Thoracic aorta (tissue), 2 donors: ENCODE results near the gene NDFIP2. TPM values are rescaled to one million over a fixed set of nuclear protein-coding genes. Genes with fewer than 3 reads are reported as not detected.

Experiments used
- ATAC-seq: fragments of 150-250 bp; one replicate; pipeline ENCODE4 v1.8.0; 2017; ENCODE audit warnings: low read depth; ENCODE audit not compliant: insufficient number of reproducible peaks, low FRiP score
- DNase-seq: peaks from one replicate; pipeline ENCODE4 v3.0.0-alpha.2; 2020; ENCODE audit warnings: low spot score
- H3K27ac ChIP-seq, 2 donors: fragments of 200-600 bp; sonication (generic); 1 replicate in 1 of 2; 2 replicates in 1 of 2; pipeline ENCODE4 v1.5.1; 2016; ENCODE audit warnings: mild to moderate bottlenecking in 2 of 2, moderate library complexity in 2 of 2
- H3K27me3 ChIP-seq: fragments of 200-600 bp; sonication (generic); replicated peaks from 2 replicates; pipeline ENCODE4 v1.6.0; 2016; ENCODE audit warnings: mild to moderate bottlenecking; ENCODE audit not compliant: insufficient read depth
- H3K36me3 ChIP-seq: fragments of 200-600 bp; sonication (generic); one replicate; pipeline ENCODE4 v1.5.1; 2016
- H3K4me1 ChIP-seq, 2 donors: fragments of 200-600 bp; sonication (generic); 1 replicate in 1 of 2; 2 replicates in 1 of 2; pipeline versions ENCODE4 v1.5.1 to v1.6.0; 2016; ENCODE audit warnings: low read depth in 2 of 2, mild to moderate bottlenecking in 1 of 2; ENCODE audit not compliant: control insufficient read depth in 1 of 2
- H3K4me3 ChIP-seq: fragments of 200-600 bp; sonication (generic); 2 replicates; pipeline ENCODE4 v1.5.1; 2016; ENCODE audit warnings: mild to moderate bottlenecking
- H3K9me3 ChIP-seq: fragments of 200-600 bp; sonication (generic); 2 replicates; pipeline ENCODE4 v1.5.1; 2016
- total RNA-seq, 2 donors: library from RNA; depleted of rRNA; stranded (reverse); fragments of >200 nt; gene quantifications; one replicate each; pipeline versions ENCODE4 v1.1.0 to v1.2.3, GENCODE V29; 2016
- TF ChIP-seq, protein P1 (sequence below): fragments of 200-600 bp; sonication (generic); IDR thresholded peaks from one replicate; pipeline ENCODE4 v1.5.1; 2019; ENCODE audit warnings: antibody characterized with exemption

Gene NDFIP2
- total RNA-seq, 2 donors from 2014 or later = 9.7 to 12.0 TPM

DNA sequence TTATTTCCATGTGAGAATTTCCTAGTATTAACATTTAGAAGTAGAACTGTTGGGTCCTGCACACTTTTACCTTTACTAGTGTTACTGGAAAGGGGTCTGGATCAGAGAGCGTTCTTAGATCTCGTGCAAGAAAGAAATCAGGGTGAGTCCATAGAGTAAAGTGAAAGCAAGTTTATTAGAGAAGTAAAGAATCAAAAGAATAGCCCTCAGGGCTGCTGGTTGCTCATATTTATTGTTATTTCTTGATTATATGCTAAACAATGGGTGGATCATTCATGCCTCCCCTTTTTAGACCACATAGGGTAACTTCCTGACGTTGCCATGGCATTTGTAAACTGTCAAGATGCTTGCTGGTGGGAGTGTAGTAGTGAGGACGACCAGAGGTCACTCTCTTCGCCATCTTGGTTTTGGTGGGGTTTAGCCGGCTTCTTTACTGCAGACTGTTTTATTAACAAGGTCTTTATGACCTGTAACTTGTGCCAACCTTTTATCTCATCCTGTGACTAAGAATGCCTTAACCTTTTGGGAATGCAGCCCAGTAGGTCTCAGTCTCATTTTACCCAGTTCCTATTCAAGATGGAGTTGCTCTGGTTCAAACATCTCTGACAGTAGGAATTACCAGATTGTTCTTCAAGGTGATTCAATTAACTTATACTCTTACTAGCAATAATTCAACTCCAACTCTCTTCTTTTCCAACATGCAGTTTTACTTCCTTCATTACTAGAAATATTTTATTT, 27.4 kb downstream of the NDFIP2 start:
- ATAC-seq = no peak
- H3K4me1 ChIP-seq = no peaks in the 10 kb centered on the region
- no peak overlapping the region for H3K27ac ChIP-seq
- no peaks in the 10 kb centered on the region for H3K9me3 ChIP-seq
- TF ChIP-seq, protein P1, sequence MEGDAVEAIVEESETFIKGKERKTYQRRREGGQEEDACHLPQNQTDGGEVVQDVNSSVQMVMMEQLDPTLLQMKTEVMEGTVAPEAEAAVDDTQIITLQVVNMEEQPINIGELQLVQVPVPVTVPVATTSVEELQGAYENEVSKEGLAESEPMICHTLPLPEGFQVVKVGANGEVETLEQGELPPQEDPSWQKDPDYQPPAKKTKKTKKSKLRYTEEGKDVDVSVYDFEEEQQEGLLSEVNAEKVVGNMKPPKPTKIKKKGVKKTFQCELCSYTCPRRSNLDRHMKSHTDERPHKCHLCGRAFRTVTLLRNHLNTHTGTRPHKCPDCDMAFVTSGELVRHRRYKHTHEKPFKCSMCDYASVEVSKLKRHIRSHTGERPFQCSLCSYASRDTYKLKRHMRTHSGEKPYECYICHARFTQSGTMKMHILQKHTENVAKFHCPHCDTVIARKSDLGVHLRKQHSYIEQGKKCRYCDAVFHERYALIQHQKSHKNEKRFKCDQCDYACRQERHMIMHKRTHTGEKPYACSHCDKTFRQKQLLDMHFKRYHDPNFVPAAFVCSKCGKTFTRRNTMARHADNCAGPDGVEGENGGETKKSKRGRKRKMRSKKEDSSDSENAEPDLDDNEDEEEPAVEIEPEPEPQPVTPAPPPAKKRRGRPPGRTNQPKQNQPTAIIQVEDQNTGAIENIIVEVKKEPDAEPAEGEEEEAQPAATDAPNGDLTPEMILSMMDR = no peak
- no peak overlapping the region for H3K4me3 ChIP-seq
- no peaks in the 10 kb centered on the region for H3K27me3 ChIP-seq
- DNase-seq = no peak
- no peaks in the 10 kb centered on the region for H3K36me3 ChIP-seq

DNA sequence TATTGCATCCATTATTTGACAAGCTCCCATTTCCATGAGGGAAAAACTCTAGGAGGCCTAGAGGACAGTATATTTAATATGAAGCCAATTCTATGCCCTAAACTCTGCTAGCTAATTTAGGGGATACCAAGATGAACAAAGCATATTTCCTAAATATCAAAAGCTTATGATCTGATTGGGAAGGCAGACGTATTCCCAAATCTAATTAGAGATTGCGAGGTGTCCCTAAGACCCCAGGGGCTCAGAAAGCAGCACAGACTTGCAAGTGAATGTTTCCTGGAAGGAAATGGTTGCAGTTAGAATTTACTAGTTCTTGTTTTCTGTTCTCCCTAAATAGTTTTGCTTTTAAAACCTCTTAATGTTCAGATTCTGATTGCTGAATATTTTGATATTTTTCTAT, 30.7 kb downstream of the NDFIP2 start:
- Histone ChIP-seq H3K27ac (no peak overlapping the region), H3K36me3 (no peaks in the 10 kb centered on the region), H3K9me3 (no peaks in the 10 kb centered on the region), H3K4me3 (no peak overlapping the region), H3K4me1 (no peaks in the 10 kb centered on the region), H3K27me3 (no peaks in the 10 kb centered on the region)
- TF ChIP-seq, protein P1 = no peak
- DNase-seq (no peak), ATAC-seq (no peak)

DNA sequence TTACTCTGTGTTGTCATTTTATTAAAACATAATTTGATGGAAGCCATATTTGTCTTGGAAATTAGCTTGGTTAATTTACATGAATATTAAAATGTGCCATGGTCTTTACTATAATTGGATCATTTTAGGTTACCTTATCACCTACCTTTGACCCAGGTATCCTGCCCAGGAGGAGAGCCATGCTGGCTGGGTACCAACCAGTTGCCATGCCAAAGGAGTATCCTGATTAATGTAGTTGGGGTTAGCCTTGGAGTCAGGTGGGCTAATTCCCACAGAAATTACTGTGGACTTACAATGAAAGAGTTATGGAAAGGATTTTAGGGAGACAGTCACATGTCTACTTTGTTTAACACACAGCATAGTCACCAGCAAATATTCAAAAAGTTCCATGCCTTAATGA, 32.0 kb downstream of the NDFIP2 start:
- no peak for ATAC-seq
- TF ChIP-seq, protein P1 = no peak
- H3K27ac ChIP-seq = no peak overlapping the region
- no peak for DNase-seq
- H3K9me3 ChIP-seq = no peaks in the 10 kb centered on the region
- H3K4me3 ChIP-seq = no peak overlapping the region
- H3K4me1 ChIP-seq = no peaks in the 10 kb centered on the region
- H3K27me3 ChIP-seq = no peaks in the 10 kb centered on the region
- no peaks in the 10 kb centered on the region for H3K36me3 ChIP-seq

DNA sequence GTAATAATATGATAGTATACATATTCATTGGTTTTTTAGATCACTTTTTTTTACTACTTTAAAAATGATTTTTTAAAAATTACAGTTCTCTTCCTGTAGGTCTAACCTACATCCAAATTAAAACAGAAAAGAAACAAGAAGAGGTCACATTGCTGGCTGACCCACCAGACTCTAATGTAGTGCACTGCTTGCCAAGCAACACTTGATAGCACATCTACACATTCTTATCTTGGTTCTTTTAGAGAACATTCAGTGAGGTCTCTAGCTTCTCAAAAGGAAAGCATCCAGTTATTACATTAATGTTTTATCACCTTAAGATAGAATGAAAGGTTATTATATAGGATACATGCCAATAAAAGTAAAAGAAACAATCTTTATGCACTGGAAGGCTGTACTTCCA, 35.6 kb downstream of the NDFIP2 start:
- ATAC-seq (no peak), DNase-seq (no peak)
- Histone ChIP-seq H3K4me3 (no peak overlapping the region), H3K9me3 (no peaks in the 10 kb centered on the region), H3K27ac (no peak overlapping the region), H3K27me3 (no peaks in the 10 kb centered on the region), H3K4me1 (no peaks in the 10 kb centered on the region), H3K36me3 (no peaks in the 10 kb centered on the region)
- TF ChIP-seq, protein P1 = no peak

DNA sequence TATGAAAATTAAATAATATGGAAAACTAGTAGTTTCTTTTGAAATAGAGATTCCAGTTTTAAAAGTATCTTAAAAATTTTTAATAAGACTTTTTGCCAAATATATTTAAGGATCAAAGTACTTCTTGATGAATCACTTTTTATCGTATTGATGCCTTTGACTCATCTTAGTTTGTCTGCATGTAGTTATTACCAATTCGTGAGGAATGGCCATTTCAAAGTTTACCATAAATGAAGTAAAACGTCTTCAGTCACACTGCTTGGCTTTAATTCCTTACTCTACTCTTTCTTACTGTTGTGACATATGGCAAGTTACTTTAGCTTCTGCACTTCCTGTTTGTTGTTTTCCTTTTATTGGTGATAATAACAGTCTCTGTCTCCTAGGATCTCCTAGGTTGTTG, 38.3 kb downstream of the NDFIP2 start:
- ATAC-seq = no peak

More for the DNA sequence above, 38.3 kb downstream of the NDFIP2 start:
- no peak for DNase-seq
- Histone ChIP-seq H3K36me3 (no peaks in the 10 kb centered on the region), H3K27ac (no peak overlapping the region), H3K4me1 (no peaks in the 10 kb centered on the region), H3K9me3 (no peaks in the 10 kb centered on the region), H3K27me3 (no peaks in the 10 kb centered on the region), H3K4me3 (no peak overlapping the region)
- TF ChIP-seq, protein P1 = no peak
